K562 (cell line): ENCODE results near the gene TMA7B. TPM values are rescaled to one million over a fixed set of nuclear protein-coding genes. Genes with fewer than 3 reads are reported as not detected.
A peak's percentile ranks its signal among the peaks of the same experiment; 100 is the strongest.

Experiments used
- ADNP ChIP-seq: fragments of 200-800 bp; sonication (Bioruptor generic); IDR thresholded peaks from 2 replicates; pipeline ENCODE4 v1.6.1; 2016; ENCODE audit warnings: missing genetic modification characterization, missing compliant biosample characterization
- DACH1 ChIP-seq: fragments of 450-650 bp; IDR thresholded peaks from 2 replicates; pipeline ENCODE4 v1.6.1; 2018; ENCODE audit not compliant: partially characterized antibody
- FUS ChIP-seq: fragments of 200-400 bp; formaldehyde crosslinking; optimal IDR thresholded peaks from 2 replicates; pipeline ENCODE3; 2017; ENCODE audit warnings: low read depth, low read length
- HDAC3 ChIP-seq: fragments of 450-650 bp; IDR thresholded peaks from 2 replicates; pipeline ENCODE4 v1.6.1; 2018; ENCODE audit warnings: borderline replicate concordance, mild to moderate bottlenecking, moderate library complexity; ENCODE audit not compliant: partially characterized antibody
- HMG20B ChIP-seq: fragments of 250-450 bp; sonication (Bioruptor Pico); IDR thresholded peaks from 2 replicates; pipeline ENCODE4 v1.5.0; 2021; ENCODE audit warnings: mild to moderate bottlenecking
- HNRNPK ChIP-seq: fragments of 200-400 bp; formaldehyde crosslinking; IDR thresholded peaks from one replicate; pipeline ENCODE4 v1.6.1; 2018; ENCODE audit warnings: mild to moderate bottlenecking, low read depth, low read length; ENCODE audit not compliant: poor library complexity, severe bottlenecking
- JUND ChIP-seq, 2 experiments: IDR thresholded peaks; 2 replicates in 1 of 2; 3 replicates in 1 of 2; pipeline ENCODE4 v1.6.1; 2011; ENCODE audit warnings: borderline replicate concordance in 2 of 2, low read depth in 2 of 2, low read length in 2 of 2, improper control_type of control experiment in 1 of 2, missing biosample characterization in 1 of 2, missing genetic modification characterization in 1 of 2, missing genetic modification reagents in 1 of 2
- NELFE ChIP-seq: IDR thresholded peaks from 2 replicates; pipeline ENCODE4 v1.6.1; 2011; ENCODE audit warnings: mild to moderate bottlenecking; ENCODE audit not compliant: insufficient read depth, insufficient read length
- PHF8 ChIP-seq: fragments of 200-600 bp; sonication (generic); IDR thresholded peaks from 2 replicates; pipeline ENCODE4 v1.6.1; 2012; ENCODE audit warnings: mixed run types, mild to moderate bottlenecking, inconsistent platforms, low read length, moderate library complexity, borderline replicate concordance
- PPARD ChIP-seq: fragments of 250-450 bp; sonication (Bioruptor Pico); IDR thresholded peaks from 2 replicates; pipeline ENCODE4 v1.8.0; 2022; ENCODE audit warnings: inconsistent platforms, mild to moderate bottlenecking, moderate library complexity
- PRMT5 ChIP-seq: sonication (generic); formaldehyde crosslinking; IDR thresholded peaks from 2 replicates; pipeline ENCODE4 v1.5.0; 2020; ENCODE audit warnings: missing genetic modification reagents
- RBFOX2 ChIP-seq: fragments of 200-400 bp; formaldehyde crosslinking; IDR thresholded peaks from 2 replicates; pipeline ENCODE4 v1.6.1; 2017; ENCODE audit warnings: low read depth, mild to moderate bottlenecking, low read length, moderate library complexity
- ZFP1 ChIP-seq: fragments of 450-650 bp; formaldehyde crosslinking; IDR thresholded peaks from 2 replicates; pipeline ENCODE4 v1.4.0; 2020; ENCODE audit warnings: mild to moderate bottlenecking, mixed read lengths
- ZNF134 ChIP-seq: fragments of 250-450 bp; sonication (Bioruptor Pico); conservative IDR thresholded peaks from 2 replicates; pipeline ENCODE4 v1.4.0; 2020
- polyA plus RNA-seq, 8 experiments: library from polyadenylated mRNA; depleted of rRNA in 4 of 8; stranded (reverse) in 5 of 8; unstranded in 3 of 8; fragments of >200 nt; fragmentation: Nextera tagmentation in 2 of 8; fragmentation: Illumina TruSeq in 1 of 8; extraction: Ambion mirVana in 2 of 8; extraction: Trizol in 1 of 8; gene quantifications; 2 replicates each; pipeline versions ENCODE4 v1.2.1 to v1.2.3, GENCODE V29; 2011 to 2014; ENCODE audit warnings: inconsistent platforms in 1 of 8, missing spikeins in 1 of 8
- total RNA-seq, 7 experiments: library from RNA; depleted of rRNA in 6 of 7; stranded (reverse); fragments of >200 nt in 6 of 7; fragmentation: Illumina TruSeq in 2 of 7; extraction: Trizol in 2 of 7; gene quantifications; 2 replicates each; pipeline versions ENCODE4 v1.2.1 to v1.2.3, GENCODE V29; 2011 to 2021; ENCODE audit warnings: low replicate concordance in 1 of 7
- TF ChIP-seq, protein P1 (sequence below): sonication (generic); formaldehyde crosslinking; IDR thresholded peaks from 2 replicates; pipeline ENCODE4 v1.8.0; 2022; ENCODE audit warnings: mild to moderate bottlenecking, missing genetic modification reagents
- TF ChIP-seq, protein P2 (sequence below): sonication (generic); formaldehyde crosslinking; IDR thresholded peaks from 2 replicates; pipeline ENCODE4 v1.8.1; 2023; ENCODE audit warnings: mild to moderate bottlenecking, missing genetic modification reagents
- TF ChIP-seq, protein P3 (sequence below): fragments of 450-650 bp; formaldehyde crosslinking; IDR thresholded peaks from 2 replicates; pipeline ENCODE4 v1.4.0; 2020; ENCODE audit warnings: mild to moderate bottlenecking

Gene TMA7B
- total and polyA plus RNA-seq, 9 of the 15 experiments (the other 6 are each of a cell fraction or from before 2014, with no cell fraction given): 5.6 to 14.2 (median 11.8) TPM

DNA sequence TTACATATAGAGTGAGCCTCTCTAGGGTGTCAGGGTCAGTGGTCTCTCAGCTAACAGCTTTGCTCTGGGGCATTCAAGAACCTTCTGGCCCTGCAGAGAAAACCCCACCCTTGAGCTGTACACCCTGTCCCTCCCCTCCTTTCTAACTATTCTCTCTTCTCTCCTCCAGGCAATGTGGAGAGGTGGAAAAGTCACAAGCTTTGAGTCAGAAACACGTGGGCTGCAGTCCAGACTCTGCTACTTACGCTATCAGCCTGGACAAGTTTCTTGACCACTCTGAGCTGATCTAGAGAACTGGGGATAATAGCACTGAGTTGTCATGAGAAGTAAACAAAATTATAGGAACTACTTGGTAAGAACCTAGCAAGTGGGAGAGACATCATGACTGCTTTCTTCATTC is 23.8 kb downstream of the TMA7B start (continued):
- TF ChIP-seq ZNF134: no peak
- no peak for TF ChIP-seq RBFOX2
- TF ChIP-seq HDAC3: no peak
- TF ChIP-seq DACH1: no peak
- TF ChIP-seq PRMT5 (CRISPR knock-in tag): no peak
- TF ChIP-seq FUS: no peak
- TF ChIP-seq, protein P1, sequence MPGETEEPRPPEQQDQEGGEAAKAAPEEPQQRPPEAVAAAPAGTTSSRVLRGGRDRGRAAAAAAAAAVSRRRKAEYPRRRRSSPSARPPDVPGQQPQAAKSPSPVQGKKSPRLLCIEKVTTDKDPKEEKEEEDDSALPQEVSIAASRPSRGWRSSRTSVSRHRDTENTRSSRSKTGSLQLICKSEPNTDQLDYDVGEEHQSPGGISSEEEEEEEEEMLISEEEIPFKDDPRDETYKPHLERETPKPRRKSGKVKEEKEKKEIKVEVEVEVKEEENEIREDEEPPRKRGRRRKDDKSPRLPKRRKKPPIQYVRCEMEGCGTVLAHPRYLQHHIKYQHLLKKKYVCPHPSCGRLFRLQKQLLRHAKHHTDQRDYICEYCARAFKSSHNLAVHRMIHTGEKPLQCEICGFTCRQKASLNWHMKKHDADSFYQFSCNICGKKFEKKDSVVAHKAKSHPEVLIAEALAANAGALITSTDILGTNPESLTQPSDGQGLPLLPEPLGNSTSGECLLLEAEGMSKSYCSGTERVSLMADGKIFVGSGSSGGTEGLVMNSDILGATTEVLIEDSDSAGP (CRISPR knock-in tag): no peak
- TF ChIP-seq PHF8: no peak
- no peak for TF ChIP-seq HMG20B
- TF ChIP-seq, protein P2, sequence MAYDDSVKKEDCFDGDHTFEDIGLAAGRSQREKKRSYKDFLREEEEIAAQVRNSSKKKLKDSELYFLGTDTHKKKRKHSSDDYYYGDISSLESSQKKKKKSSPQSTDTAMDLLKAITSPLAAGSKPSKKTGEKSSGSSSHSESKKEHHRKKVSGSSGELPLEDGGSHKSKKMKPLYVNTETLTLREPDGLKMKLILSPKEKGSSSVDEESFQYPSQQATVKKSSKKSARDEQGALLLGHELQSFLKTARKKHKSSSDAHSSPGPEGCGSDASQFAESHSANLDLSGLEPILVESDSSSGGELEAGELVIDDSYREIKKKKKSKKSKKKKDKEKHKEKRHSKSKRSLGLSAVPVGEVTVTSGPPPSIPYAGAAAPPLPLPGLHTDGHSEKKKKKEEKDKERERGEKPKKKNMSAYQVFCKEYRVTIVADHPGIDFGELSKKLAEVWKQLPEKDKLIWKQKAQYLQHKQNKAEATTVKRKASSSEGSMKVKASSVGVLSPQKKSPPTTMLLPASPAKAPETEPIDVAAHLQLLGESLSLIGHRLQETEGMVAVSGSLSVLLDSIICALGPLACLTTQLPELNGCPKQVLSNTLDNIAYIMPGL (CRISPR knock-in tag): no peak
- TF ChIP-seq PPARD (CRISPR knock-in tag): no peak
- TF ChIP-seq ZFP1 (CRISPR knock-in tag): no peak
- no peak for TF ChIP-seq ADNP
- TF ChIP-seq NELFE: no peak
- TF ChIP-seq HNRNPK: no peak
- TF ChIP-seq JUND (IDR thresholded peaks at IDR 0.05; ENCODE audit: borderline replicate concordance, low read depth, low read length): peak; percentile 21; the same call in 1 of the 2 replicates
- no peak for TF ChIP-seq JUND (tag; IDR thresholded peaks at IDR 0.05; ENCODE audit: borderline replicate concordance, low read depth, low read length)
- TF ChIP-seq, protein P3, sequence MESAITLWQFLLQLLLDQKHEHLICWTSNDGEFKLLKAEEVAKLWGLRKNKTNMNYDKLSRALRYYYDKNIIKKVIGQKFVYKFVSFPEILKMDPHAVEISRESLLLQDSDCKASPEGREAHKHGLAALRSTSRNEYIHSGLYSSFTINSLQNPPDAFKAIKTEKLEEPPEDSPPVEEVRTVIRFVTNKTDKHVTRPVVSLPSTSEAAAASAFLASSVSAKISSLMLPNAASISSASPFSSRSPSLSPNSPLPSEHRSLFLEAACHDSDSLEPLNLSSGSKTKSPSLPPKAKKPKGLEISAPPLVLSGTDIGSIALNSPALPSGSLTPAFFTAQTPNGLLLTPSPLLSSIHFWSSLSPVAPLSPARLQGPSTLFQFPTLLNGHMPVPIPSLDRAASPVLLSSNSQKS: no peak
